Vagina (tissue), 2 donors: ENCODE data around the gene PLXNA1. TPM values are rescaled to one million over a fixed set of nuclear protein-coding genes. Genes with fewer than 3 reads are reported as not detected.
A peak's percentile ranks its signal among the peaks of the same experiment; 100 is the strongest.

Experiments
- DNase-seq, 2 donors: peaks; one replicate each; pipeline ENCODE4 v3.0.0-alpha.2; 2017; ENCODE audit errors: extremely low spot score in 2 of 2
- H3K27ac ChIP-seq: fragments of 200-600 bp; sonication (generic); one replicate; pipeline ENCODE4 v1.5.1; 2019
- H3K27me3 ChIP-seq: fragments of 200-600 bp; sonication (generic); one replicate; pipeline ENCODE4 v1.5.1; 2019
- H3K36me3 ChIP-seq, 2 donors: fragments of 200-600 bp; sonication (generic); one replicate each; pipeline ENCODE4 v1.5.1; 2017 to 2019
- H3K4me1 ChIP-seq: fragments of 200-600 bp; sonication (generic); one replicate; pipeline ENCODE4 v1.5.1; 2019
- H3K4me3 ChIP-seq, 2 donors: fragments of 200-600 bp; sonication (generic); 1 replicate in 1 of 2; 2 replicates in 1 of 2; pipeline ENCODE4 v1.5.1; 2016 to 2019
- H3K9me3 ChIP-seq: fragments of 200-600 bp; sonication (generic); one replicate; pipeline ENCODE4 v1.5.1; 2019
- POLR2A ChIP-seq, 2 donors: fragments of 450-650 bp; IDR thresholded peaks; one replicate each; pipeline ENCODE4 v1.6.1; 2017; ENCODE audit warnings: antibody characterized with exemption in 2 of 2, mild to moderate bottlenecking in 2 of 2, moderate library complexity in 2 of 2
- POLR2AphosphoS5 ChIP-seq, 2 donors: sonication (generic); formaldehyde crosslinking; IDR thresholded peaks; one replicate each; pipeline ENCODE4 v1.9.0; 2017; ENCODE audit warnings: antibody characterized with exemption in 2 of 2, mild to moderate bottlenecking in 2 of 2, low read depth in 1 of 2; ENCODE audit not compliant: insufficient read depth in 1 of 2
- intact Hi-C: fragments of 100-400 bp; cut with DNase I; formaldehyde crosslinking; loops from one replicate; pipeline ENCODE4 v1.15.1; 2023
- total RNA-seq: library from RNA; depleted of rRNA; stranded (reverse); fragments of >200 nt; gene quantifications from one replicate; pipeline ENCODE4 v1.2.3, GENCODE V29; 2016
- TF ChIP-seq, protein P1 (sequence below), 3 experiments: fragments of 450-650 bp in 2 of 3; fragments of 200-600 bp in 1 of 3; sonication (generic) in 1 of 3; IDR thresholded peaks; one replicate each; pipeline ENCODE4 v1.5.1; 2017 to 2019; ENCODE audit warnings: antibody characterized with exemption in 3 of 3, mild to moderate bottlenecking in 2 of 3, moderate library complexity in 2 of 3

The PLXNA1 gene
- total RNA-seq, 1 donor from 2014 or later: 31.4 TPM

DNA sequence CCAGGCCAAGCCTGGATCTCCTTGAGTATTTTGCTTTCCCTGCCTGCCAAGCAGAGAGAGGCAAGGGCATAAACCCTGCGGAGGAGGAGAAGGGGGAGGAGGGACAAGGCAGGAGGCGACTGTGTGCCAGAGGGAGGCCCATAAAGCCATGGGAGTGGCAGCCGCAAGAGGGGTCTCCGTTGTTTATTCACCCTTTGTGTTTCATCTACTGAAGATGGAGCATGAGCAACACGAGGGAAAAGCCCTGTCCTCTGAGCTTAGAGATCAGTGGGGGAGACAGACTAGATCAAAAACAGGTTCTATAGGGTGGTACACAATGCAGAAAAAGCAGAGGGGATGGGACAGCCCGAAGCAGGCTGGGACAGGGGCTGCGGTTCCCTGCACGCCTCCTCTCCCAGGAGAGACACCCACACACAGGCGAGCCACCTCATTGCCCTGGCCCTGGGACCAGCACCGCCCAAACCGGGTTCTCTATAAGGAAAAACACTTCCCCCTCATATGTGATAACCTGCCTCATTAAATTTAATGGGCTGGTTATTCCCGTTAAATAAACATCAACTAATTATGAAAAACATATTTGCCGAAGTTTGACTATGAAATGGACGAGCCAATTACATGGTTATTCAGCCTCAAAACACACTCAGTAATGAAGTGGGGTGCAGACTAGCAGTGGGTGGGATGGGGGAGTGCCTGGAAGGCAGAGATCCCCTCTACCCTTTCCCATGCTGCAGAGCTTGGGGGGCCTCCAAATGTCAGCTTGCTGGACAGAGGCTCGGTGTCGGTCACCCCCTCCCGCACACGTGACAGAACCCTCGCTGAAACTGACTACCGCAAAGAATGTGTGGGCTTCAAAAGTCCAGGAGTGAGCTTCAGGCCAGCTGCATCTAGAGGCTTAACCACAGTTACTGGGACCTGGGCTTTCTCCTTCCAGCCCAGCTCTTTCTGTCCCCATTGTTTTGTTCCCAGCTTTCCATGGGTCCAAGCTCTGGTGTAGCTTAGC is 14.2 kb upstream of the PLXNA1 start:
- H3K4me3 ChIP-seq: no peak overlapping the region
- H3K36me3 ChIP-seq: no peaks in the 10 kb centered on the region
- DNase-seq: no peak
- intact Hi-C loops: no loop called here
- no peaks in the 10 kb centered on the region for H3K4me1 ChIP-seq
- H3K27ac ChIP-seq: no peak overlapping the region
- no peaks in the 10 kb centered on the region for H3K9me3 ChIP-seq
- no peak for TF ChIP-seq POLR2AphosphoS5 (IDR thresholded peaks at IDR 0.05; ENCODE audit: insufficient read depth in 1 of 2, low read depth in 1 of 2)
- TF ChIP-seq, protein P1, sequence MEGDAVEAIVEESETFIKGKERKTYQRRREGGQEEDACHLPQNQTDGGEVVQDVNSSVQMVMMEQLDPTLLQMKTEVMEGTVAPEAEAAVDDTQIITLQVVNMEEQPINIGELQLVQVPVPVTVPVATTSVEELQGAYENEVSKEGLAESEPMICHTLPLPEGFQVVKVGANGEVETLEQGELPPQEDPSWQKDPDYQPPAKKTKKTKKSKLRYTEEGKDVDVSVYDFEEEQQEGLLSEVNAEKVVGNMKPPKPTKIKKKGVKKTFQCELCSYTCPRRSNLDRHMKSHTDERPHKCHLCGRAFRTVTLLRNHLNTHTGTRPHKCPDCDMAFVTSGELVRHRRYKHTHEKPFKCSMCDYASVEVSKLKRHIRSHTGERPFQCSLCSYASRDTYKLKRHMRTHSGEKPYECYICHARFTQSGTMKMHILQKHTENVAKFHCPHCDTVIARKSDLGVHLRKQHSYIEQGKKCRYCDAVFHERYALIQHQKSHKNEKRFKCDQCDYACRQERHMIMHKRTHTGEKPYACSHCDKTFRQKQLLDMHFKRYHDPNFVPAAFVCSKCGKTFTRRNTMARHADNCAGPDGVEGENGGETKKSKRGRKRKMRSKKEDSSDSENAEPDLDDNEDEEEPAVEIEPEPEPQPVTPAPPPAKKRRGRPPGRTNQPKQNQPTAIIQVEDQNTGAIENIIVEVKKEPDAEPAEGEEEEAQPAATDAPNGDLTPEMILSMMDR (IDR thresholded peaks at IDR 0.05): no peak
- TF ChIP-seq POLR2A (IDR thresholded peaks at IDR 0.05): no peak
- H3K27me3 ChIP-seq: no peaks in the 10 kb centered on the region

DNA sequence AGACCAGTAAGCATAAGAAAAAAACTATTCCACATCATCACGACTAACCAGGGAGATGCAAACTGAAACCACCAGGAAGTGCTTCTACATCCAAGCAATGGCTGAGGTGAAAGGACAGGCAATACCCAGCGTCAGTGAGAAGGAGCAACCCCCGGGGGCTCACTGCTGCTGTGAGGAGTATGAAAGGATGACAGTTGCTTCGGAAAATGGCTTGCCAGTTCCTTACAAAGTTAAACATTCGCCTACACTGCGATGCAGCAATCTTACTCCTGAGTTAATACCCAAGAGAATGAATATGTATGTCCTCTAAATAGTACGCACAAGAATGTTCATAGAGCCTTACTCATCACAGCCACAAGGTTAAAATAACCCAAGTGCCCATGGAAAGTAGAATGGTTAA is 13.3 kb upstream of the PLXNA1 start:
- Histone ChIP-seq H3K4me3 (no peak overlapping the region), H3K27ac (no peak overlapping the region), H3K9me3 (peaks cover 4% of the 10 kb centered on the region), H3K4me1 (no peaks in the 10 kb centered on the region), H3K27me3 (no peaks in the 10 kb centered on the region), H3K36me3 (no peaks in the 10 kb centered on the region)
- TF ChIP-seq, protein P1 (IDR thresholded peaks at IDR 0.05): no peak
- no peak for TF ChIP-seq POLR2AphosphoS5 (IDR thresholded peaks at IDR 0.05; ENCODE audit: insufficient read depth in 1 of 2, low read depth in 1 of 2)
- no peak for TF ChIP-seq POLR2A (IDR thresholded peaks at IDR 0.05)
- no peak for DNase-seq
- intact Hi-C loops: no loop called here

DNA sequence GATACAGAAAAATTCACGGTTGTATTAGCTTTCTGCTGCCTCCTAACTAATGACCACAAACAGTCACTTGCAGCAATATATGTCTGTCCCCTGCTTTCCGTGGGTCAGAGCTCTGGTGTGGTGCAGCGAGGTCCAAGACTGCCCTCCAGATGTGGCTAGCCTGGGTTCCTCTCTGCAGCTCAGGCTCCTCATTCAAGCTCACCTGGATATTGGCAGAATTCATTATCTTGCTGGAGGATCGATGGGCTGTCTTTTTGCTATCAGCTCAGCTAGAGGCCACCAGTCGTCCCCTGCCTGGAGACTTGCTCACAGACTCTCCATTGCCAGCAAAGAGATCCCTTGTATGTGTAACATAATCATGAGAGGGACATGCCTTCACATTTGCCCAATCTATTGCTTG is 12.8 kb upstream of the PLXNA1 start:
- intact Hi-C loops: no loop called here
- no peaks in the 10 kb centered on the region for H3K27me3 ChIP-seq
- no peak for DNase-seq
- H3K36me3 ChIP-seq: no peaks in the 10 kb centered on the region
- H3K9me3 ChIP-seq: peaks cover 4% of the 10 kb centered on the region
- TF ChIP-seq POLR2A (IDR thresholded peaks at IDR 0.05) (no peak), POLR2AphosphoS5 (IDR thresholded peaks at IDR 0.05; ENCODE audit: insufficient read depth in 1 of 2, low read depth in 1 of 2) (no peak)
- TF ChIP-seq, protein P1 (IDR thresholded peaks at IDR 0.05): no peak
- no peak overlapping the region for H3K4me3 ChIP-seq
- H3K4me1 ChIP-seq: no peaks in the 10 kb centered on the region
- no peak overlapping the region for H3K27ac ChIP-seq

DNA sequence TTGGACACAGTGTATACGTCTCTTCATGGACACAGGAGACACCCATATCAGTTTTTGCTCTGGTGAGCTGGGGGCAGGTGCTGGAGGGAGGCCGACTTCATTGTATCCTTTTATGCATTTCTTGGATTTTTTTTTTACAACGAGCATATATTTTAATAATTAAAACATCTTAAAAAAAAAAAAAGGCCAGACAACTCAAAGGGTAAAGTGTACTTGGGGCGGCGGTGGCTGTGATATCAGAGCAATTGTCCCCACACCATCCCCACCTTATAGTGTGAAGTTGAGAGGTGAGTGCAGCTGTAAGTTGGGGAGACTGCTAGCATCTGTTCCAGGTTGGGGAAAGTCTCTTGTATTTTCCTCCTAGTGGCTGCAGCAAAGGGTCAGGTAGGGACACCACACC is 12.0 kb upstream of the PLXNA1 start:
- TF ChIP-seq POLR2AphosphoS5 (IDR thresholded peaks at IDR 0.05; ENCODE audit: insufficient read depth in 1 of 2, low read depth in 1 of 2) (no peak), POLR2A (IDR thresholded peaks at IDR 0.05) (no peak)
- TF ChIP-seq, protein P1 (IDR thresholded peaks at IDR 0.05): no peak
- no peaks in the 10 kb centered on the region for H3K4me1 ChIP-seq
- H3K9me3 ChIP-seq: peaks cover 4% of the 10 kb centered on the region
- DNase-seq: no peak
- no peak overlapping the region for H3K4me3 ChIP-seq
- no peak overlapping the region for H3K27ac ChIP-seq
- no peaks in the 10 kb centered on the region for H3K27me3 ChIP-seq
- H3K36me3 ChIP-seq: no peaks in the 10 kb centered on the region
- intact Hi-C loops: no loop called here

DNA sequence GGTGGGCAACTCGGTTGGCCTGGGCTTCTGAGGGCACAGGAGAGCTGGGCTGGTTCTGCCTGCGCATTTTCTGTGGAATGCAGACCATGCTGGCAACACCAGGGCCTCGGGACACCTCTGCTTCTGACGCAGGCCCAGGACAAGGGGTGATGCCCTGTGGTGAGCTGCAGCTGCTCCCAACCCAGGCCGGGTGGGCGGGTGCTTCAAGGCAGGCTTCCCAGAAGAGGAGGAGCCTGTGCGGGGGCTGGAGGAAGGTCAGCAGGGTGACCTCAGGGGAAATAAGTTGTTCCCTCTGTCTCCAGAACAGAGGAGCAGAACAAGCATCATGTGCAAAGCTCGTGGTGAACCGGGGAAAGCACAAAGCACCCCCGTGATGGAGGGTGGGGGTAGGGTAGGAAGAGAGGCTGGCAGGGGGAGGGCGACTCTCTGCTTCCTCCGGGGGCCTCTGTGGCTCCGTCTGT is 11.0 kb upstream of the PLXNA1 start:
- intact Hi-C loops: no loop called here
- no peak for DNase-seq
- H3K27me3 ChIP-seq: no peaks in the 10 kb centered on the region
- H3K36me3 ChIP-seq: no peaks in the 10 kb centered on the region
- no peak overlapping the region for H3K27ac ChIP-seq
- H3K9me3 ChIP-seq: peaks cover 4% of the 10 kb centered on the region
- TF ChIP-seq POLR2AphosphoS5 (IDR thresholded peaks at IDR 0.05; ENCODE audit: insufficient read depth in 1 of 2, low read depth in 1 of 2) (peak in 1 of 2 donors; percentile 26), POLR2A (IDR thresholded peaks at IDR 0.05) (no peak)
- no peaks in the 10 kb centered on the region for H3K4me1 ChIP-seq
- H3K4me3 ChIP-seq: no peak overlapping the region
